HG03196 (cell line): ENCODE measurements around the gene GALNT14.

ENCODE experiments used
- ATAC-seq: cut with Tn5 transposase; IDR thresholded peaks from one replicate; pipeline ENCODE4 v1.9.1; 2021; ENCODE audit not compliant: unreplicated experiment

The GALNT14 gene

GRCh38 chr2:31016648-31017047 is 121.6 kb downstream of the GALNT14 start:
- ATAC-seq, result no peak

DNA sequence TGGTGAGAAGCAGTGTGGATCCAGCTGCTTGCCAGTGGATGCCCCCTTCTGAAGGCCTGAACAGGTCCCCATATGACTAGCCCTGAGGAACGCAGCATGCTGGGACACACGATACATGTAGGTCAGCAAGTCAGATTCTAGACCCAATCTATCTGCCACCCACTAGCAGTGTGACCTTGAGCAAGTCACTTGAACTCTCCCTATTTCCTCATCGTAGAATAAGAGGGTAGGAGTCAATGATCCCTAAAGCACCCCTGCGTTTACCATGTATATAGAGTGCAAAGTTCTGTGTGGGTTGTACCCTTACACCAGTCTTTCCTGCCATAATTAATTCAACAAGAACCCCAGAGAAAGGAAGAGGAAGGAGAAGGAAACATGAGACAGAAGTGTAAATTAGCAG is 123.7 kb downstream of the GALNT14 start:
- ATAC-seq, result no peak

DNA sequence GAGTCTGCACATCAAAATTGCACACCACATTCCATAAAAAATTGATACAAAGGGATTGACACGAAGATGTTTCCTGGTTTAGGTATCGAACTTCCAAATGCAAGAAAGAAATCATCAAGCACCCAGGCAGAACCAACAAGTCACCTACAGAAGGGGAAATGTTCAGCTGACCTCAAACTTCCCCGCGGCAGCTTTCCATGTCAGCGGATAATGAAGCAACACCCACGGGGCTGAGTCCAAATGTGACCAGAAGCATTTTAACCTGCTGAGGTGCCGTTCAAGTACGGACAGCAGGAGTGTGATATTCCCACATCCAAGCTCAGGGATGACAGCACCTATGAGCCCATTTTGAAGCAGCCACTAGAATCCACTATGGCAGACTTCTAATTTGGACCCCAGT is 124.9 kb downstream of the GALNT14 start:
- ATAC-seq, result no peak

- no peak for ATAC-seq
These were observed 125.8 kb downstream of the GALNT14 start for GRCh38 chr2:31012406-31012805.

DNA sequence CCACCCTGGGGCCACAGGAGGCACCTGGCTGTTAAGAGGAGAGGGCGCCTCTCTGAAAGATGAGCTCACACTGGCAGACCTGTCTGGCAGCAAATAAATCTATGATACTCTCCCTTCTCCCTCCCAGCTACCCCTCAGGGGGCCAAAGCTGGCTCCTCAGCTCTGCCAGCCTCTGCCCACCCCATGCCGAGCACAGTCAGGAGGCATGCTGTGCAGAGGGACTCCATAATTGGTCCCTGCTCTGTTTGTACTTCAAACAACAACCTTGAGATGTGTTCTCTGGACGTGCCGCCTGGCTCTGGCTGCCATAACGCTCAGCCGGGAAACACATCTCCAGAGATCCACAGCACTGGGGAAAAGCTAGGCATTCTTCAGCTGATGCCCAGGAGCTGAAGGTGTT is 126.7 kb downstream of the GALNT14 start:
- ATAC-seq, result no peak

DNA sequence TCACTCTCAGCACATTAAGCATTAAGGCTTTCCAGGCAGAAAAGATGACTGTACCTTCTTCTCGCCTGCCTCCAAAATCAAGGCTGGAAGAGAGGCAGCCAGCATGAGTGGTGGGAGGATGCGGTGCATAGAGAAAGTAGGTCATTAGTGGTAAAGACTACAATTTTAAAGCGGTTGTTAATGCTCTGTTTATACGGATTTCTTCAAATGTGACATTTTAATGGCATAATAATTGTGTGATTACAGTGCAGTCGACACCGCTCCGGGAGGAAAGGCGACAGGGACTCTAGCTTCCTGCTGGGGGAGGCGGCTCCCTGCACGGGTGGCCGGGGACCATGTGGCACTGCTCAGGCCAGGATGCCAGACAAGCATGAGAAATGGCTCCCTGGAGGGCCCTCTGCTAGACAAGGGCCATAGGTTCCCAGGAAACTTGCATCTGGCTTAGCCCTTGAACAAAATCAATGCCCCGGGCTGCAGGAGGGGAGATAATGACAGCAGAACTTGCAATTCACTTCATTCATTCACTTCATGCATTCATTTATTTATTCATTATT is 129.6 kb downstream of the GALNT14 start:
- ATAC-seq, result no peak

DNA sequence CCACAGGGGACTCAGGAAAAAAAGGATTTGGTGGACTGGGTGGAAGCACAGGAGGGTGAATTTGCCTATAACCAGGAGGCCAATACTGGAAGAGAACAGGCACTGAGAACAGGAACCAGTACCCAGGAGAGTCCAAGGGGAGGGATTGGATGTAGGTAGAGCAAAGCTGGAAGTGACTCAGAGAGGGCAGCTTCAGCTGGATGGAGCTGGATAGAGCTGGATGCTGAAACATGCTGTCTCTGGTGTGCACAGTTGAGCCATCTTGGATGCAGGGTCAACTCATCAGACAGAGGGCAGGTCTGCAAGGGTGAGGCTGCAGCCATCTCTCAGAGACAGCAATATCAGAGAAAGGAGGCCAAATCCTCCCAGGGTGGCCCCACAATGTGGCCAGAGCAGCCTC is 134.0 kb downstream of the GALNT14 start:
- no peak for ATAC-seq

DNA sequence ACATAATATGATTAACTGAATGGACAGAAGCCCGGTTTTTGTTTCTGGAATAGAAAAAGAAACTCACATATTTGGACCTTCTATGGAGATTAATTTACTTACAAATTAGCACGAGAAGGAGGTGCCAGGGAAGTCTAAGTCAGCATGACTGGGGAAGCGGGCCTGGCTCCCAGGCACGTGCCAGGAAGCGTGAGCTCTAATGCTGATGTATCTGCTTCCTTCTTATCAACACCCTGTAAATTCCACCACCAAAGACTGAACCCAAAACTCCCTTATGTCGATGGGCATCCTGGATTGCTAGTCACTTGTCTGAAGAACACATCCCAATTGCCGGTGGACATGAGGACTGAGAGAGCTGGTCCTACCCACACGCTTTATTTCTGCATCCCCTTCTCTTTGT is 134.5 kb downstream of the GALNT14 start:
- ATAC-seq, result no peak

DNA sequence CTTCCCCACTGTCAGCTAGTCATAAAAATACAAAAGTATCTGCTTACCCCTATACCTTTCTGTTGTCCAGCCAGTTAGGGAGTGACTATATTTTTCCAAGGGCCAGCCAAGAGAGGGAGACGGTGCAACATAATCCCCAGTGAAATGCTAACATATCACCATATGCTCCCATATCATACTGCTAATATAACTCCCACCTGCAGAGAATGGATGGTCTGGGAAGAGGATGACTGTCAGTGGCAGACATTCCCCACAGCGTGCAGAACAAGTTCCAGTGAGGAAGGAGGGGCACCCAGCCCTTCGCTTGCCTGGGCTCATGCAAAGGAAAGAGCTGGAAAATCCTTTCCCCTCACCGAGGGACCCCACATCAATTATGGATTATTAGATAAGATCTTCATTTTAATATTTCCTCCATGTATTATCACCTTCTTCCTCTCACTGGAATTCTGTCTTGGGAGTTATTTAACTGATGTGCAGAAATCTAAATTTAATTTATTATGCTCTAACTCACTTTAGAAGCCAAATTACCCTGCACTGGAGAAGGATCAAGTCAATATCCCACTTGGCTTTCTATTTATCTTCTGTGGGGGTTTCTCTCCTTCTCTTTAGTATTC is 135.6 kb downstream of the GALNT14 start:
- no peak for ATAC-seq

- no peak for ATAC-seq
These were observed 137.3 kb downstream of the GALNT14 start for GRCh38 chr2:31000970-31001369.

DNA sequence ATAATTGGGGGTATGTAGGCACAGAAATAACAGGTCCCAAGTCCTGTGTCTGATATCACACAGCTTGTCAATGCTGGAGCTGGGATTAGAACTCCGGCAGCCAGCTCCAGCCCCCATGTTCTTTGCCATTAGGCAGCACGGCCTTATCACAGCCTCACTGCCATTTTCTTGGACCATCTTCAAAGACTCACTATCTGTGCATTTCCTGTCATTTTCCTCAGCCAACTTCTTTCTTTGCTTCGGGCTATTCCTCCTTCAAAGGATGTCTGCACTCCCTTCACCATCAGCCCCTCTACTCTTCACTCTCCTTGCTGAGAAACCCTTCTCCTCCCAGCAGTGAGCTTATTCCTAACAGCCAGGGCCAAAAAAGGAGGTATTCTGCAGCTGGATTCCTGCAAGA is 139.6 kb downstream of the GALNT14 start:
- no peak for ATAC-seq

GRCh38 chr2:30997979-30998378 is 140.3 kb downstream of the GALNT14 start:
- no peak for ATAC-seq

DNA sequence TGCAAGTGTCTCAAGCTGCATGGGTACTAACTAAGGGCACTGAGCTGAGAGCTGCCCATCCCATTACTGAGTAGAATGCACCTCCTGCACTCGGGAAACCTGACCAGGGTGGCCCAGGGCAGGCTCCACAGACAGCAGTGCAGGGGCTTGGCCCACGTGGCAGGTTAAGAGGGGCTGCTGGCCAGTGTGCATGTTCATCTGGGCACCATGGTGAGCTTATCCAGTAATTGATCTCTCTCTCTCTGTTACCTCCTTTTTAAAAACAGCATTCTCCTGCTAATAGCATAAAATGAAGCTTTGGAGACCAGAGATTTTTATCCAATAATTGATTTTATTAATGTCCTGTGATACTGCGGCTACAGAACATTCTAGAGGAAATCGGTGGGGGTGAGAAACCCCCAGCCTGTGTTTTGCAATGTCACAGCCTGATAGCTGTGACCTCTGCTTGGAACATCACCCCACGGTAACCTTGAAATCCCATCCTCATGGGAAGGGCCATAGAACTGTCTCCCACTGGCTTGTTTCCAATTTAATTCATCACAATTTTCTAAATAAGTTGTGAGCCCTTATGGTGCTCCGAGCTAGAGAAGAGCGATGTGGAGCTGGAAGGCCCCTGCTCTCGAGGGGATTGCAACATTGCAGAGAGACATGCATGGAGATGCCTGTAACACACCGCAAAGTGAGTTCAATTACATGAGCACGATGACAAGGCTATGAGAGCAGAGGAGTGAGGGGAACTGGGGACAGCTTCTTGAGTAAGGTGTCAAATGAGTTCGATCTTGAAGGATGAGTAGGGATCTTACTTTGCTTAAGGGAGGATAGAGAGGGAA is 143.8 kb downstream of the GALNT14 start:
- ATAC-seq, result no peak

DNA sequence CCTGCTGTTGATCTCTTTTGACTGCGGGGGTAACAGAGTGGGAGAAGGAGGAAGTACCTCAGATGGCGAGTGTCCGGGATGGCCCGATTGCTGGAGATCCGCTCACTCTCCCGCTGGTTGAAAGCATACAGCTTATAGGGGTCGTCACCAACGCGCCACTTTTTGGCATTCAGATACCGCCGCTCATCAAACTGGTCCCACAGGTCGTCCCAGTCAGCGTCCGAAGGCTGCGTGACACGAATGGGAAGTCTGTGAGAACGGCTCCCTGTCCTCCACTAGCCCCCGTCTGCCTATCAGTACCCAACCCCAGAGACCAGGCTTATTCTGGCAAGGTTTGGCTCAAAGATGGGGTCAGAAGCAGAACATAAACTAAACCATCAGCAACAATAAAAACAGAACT is 145.5 kb downstream of the GALNT14 start:
- ATAC-seq, result no peak

- no peak for ATAC-seq
These were observed 147.6 kb downstream of the GALNT14 start for GRCh38 chr2:30990671-30991070.

- ATAC-seq, result no peak
These were observed 148.1 kb downstream of the GALNT14 start for GRCh38 chr2:30990176-30990575.

- ATAC-seq, result no peak
These were observed 148.5 kb downstream of the GALNT14 start for GRCh38 chr2:30989746-30990145.

GRCh38 chr2:30987566-30987965 is 150.7 kb downstream of the GALNT14 start:
- ATAC-seq, result no peak

DNA sequence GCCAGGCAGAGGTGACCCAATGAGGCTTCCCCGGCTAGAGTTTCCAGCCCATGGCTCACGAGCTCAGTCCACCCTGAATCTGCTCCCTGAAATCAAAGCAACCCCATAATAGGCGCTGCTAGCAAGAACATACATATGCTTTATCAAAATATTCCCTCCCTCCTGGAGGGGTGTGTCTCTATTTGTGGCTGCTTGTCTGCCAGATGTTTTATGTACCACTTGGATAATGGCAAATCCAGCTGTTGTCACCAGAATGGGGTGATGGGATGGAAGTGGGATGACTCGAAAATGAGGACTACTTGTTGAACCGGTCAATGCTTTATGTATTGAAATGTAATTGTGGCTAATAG is 152.0 kb downstream of the GALNT14 start:
- ATAC-seq, result no peak

GRCh38 chr2:30985493-30986230 is 152.6 kb downstream of the GALNT14 start:
- no peak for ATAC-seq

DNA sequence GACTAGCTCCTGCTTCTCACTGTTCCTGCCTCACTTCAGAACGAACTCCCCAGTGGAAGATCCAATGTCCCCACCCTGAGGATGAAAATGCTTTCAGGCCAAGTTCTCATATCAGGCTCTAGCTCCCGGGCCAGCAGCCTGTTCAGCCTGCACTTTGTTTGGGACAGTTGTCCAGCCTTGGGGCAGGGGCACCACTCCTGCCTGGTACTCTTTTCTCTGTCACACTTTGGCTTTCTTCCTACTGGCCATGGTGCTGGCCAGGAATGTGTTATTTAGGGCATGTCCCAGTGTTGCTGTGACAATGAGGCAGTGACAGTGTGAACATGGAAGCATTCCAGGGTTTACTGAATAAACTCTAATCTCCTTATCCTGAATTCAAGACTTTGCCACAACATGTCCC is 154.1 kb downstream of the GALNT14 start:
- no peak for ATAC-seq

DNA sequence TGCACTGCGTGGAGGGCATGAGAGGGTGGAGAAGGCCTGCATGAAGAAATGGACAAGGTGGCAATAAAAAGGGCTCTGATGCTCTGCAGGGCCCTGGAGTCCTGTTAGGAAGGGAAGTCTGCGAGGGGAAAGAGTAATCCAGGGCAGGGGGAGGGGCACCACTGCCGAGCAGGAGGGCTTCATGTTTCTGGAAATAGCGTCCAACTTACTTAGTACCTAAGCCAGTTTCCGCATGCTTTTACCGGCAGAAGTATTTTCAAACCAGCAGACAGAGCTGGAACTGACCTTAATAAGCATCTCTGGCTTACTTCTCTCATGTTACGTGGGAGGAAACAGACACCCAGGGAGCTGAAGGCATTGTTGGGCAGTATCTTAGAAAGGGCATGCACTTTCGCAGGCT is 156.7 kb downstream of the GALNT14 start:
- no peak for ATAC-seq
